Suprapubic skin (tissue), 3 donors: Measurements from ENCODE around the gene TSKU.

Experiments used
- CTCF ChIP-seq, 2 donors: fragments of 200-600 bp in 1 of 2; fragments of 450-650 bp in 1 of 2; sonication (generic) in 1 of 2; IDR thresholded peaks; one replicate each; pipeline ENCODE4 v1.5.1; 2016 to 2019; ENCODE audit warnings: antibody characterized with exemption in 2 of 2, mild to moderate bottlenecking in 1 of 2, moderate library complexity in 1 of 2
- EP300 ChIP-seq: sonication (generic); formaldehyde crosslinking; IDR thresholded peaks from one replicate; pipeline ENCODE4 v1.6.1; 2017; ENCODE audit warnings: antibody characterized with exemption
- POLR2A ChIP-seq, 2 donors: fragments of 450-650 bp; IDR thresholded peaks; one replicate each; pipeline ENCODE4 v1.6.1; 2017; ENCODE audit warnings: antibody characterized with exemption in 2 of 2, mild to moderate bottlenecking in 2 of 2, moderate library complexity in 2 of 2

GRCh38 chr11:76803811-76804600 is 20.9 kb downstream of the TSKU start:
- TF ChIP-seq POLR2A (IDR thresholded peaks at IDR 0.05) (no peak), EP300 (no peak), CTCF (IDR thresholded peaks at IDR 0.05) (no peak)
